NOMO-1 (cell line): ENCODE results near the gene CAB39.

ENCODE experiments used
- DNase-seq, 2 experiments: peaks; one replicate each; lab custom pipeline; 2025; ENCODE audit not compliant: unreplicated experiment in 2 of 2; lab: John Stamatoyannopoulos, UW

CAB39 gene

GRCh38 chr2:230779126-230779525 lies 66.5 kb downstream of the CAB39 start:
- DNase-seq = no peak

GRCh38 chr2:230779607-230780006 lies 67.0 kb downstream of the CAB39 start:
- no peak for DNase-seq

DNA sequence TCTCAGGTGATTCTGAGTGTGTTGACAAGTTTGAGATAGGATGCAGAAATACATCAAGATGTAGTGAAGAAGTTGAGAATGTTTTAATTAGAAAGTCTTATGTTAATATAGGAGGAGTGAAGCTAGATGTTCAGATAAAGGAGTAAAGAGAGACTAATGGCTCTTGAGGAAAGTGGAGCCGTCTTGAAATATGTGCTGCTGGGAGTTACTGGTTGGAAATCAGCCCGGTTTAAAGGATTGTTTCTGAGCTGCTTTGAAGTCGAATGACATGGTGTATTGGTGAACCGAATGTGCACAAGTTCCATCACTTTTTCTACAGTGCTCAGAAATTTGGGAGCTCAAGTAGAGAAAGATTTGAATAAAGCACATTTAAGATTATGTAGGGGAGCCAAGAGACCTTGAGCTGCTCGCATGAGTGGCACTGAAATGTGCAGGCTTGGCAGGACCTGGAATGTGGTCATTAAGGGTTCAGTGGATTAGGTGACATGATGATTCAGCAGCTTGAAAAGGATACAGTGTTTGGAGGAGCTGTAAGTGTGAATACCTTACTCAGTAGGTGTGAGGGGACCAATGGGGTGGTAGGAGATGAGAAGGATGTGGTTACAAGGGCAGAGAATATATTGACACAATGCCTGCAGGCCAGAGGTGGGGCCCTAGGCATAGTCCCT lies 68.6 kb downstream of the CAB39 start:
- DNase-seq = no peak

- no peak for DNase-seq
These were observed 70.5 kb downstream of the CAB39 start for GRCh38 chr2:230783101-230783500.

DNA sequence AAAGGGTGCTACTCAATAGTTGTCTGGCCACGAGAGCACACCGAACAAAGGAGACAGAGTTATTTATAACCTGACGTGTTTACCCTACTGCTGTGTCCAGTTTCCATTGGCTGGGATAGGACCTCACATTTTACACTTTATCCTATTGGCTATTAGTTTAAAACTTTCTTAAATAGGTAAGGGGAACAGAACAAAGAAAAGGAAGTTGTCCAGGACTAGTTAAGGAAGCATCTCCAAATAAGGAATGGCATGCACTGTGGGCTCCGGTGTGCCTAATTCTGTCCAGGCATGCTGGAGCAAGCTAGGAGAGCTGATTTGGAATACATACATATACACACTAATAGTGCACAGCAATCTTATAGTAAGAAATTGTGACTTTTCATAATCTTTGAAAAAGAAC lies 72.2 kb downstream of the CAB39 start:
- DNase-seq = no peak

GRCh38 chr2:230785346-230785745 lies 72.7 kb downstream of the CAB39 start:
- no peak for DNase-seq

DNA sequence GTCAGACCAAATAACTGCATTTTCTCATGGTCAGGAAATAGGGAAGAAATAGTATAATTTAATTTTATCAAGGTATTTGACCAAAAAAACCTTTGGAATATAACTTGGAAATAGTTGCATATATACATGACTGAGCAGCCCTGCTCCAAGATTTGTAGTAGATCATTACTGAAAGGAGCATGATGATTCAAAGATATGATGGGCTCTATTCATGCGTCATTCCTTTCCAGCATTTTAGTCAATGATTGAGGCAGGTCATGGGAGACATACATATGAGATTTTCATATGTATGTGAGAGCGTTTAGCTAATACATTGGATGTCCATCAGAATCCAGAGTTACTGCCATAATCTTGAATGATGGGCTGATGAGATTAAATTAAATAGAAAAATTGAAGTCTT lies 74.5 kb downstream of the CAB39 start:
- DNase-seq = no peak

DNA sequence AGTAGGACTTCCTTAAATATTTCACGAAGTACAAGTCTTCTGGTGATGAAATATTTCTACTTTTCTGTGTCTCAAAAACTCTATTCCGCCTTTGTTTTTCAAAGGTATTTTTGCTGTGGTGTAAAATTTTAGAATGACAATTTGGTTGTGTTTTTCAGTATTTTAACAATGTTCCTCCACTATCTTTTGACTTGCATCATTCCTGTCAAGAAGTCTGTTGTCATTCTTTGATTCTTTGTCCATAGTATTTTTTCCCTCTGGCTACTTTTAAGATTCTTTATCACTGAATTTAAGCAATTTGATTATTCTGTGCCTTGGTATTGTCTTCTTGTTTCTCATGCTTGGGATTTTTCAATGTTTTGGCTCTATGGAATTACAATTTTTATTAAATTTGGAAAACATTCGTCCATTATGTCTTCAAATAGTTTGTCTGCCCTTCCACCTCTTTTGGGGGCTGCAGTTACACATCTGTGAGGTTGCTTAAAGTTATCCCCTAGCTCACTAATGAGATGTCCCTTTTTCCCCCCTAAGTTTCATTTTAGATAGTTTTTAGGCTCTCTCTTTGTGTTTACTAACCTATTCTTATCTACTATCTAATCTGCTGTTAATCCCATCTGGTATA lies 76.0 kb downstream of the CAB39 start:
- DNase-seq = no peak

- DNase-seq = no peak
These were observed 78.3 kb downstream of the CAB39 start for GRCh38 chr2:230790981-230791380.

- peak; percentile 84 to 98 for DNase-seq
These were observed 81.1 kb downstream of the CAB39 start for GRCh38 chr2:230793572-230794359.

DNA sequence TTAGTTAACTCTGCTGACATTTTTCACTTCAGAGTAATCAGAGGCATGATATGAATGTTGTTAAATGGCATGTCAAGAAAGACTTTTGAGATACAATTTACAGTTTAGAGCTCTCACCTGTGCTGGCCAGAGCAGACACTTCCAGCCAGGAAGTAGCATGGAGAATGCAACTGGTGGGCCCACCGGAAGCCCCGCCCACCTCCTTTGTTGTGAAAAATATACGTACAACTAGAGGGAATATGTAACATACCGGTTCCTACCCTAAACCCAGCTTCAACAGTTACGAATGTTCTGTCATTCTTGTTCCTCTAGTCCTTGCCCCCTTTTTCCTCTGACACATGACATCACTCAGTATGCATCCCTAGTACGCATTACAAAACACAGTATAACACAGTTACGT lies 81.9 kb downstream of the CAB39 start:
- no peak for DNase-seq

- no peak for DNase-seq
These were observed 83.2 kb downstream of the CAB39 start for GRCh38 chr2:230795856-230796255.

DNA sequence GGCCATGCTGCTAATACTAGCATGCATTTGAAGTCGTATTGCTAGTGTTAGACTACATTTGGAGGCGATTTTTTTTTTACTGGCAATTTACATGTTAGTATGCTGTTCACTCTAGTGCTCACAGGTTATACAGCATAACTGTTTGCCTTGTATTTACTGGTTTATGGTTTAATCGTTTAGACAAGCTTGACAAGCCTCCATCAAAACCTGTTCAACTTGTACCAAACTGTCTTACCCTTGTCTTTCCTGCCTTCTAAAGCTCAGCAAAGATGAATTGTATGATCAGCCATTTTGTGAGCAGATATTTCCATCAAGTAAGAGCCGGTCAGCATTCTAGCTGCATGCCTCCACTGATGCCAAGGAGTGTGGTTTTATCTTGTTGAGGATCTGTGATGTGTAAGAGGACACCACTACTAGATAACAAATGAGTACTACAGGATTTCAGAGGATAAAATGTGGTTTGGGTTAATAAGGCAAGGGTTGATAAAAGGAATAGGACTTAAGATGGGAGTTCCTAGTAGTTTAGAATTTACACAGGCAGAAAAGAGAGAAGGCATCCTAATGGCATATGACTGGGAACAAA lies 83.7 kb downstream of the CAB39 start:
- DNase-seq = no peak

- DNase-seq = peak; percentile 67 to 83
These were observed 85.2 kb downstream of the CAB39 start for GRCh38 chr2:230797515-230798495.

DNA sequence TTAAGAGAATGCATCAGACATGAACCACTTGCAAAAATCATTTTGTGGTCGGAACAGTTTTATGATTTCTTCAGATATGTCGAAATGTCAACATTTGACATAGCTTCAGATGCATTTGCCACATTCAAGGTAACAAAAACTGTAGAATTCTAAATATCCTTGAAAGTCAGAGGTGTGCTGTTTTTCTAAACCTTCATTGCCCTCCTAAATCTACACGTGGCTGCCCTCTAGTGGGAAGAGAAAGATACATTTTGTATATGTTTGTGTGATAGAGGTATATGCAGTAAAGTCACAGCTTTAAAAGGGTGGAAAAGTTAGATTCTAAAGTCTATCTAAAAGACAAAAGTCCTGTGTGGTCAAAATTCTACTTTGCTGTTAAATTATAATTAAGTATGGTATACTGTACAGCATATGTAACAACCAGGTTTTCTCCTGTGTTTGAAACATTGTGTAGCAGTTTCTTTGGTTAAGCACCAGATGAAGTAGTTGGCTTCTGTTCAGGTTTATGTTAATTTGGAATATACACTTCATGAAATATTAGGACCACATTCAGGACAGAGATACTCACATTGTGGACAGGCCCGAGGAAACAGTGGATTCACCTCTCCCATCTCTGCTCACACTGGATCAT lies 86.2 kb downstream of the CAB39 start:
- DNase-seq = peak in 1 of 2 experiments; percentile 60

- DNase-seq = no peak
These were observed 92.8 kb downstream of the CAB39 start for GRCh38 chr2:230805353-230806017.

DNA sequence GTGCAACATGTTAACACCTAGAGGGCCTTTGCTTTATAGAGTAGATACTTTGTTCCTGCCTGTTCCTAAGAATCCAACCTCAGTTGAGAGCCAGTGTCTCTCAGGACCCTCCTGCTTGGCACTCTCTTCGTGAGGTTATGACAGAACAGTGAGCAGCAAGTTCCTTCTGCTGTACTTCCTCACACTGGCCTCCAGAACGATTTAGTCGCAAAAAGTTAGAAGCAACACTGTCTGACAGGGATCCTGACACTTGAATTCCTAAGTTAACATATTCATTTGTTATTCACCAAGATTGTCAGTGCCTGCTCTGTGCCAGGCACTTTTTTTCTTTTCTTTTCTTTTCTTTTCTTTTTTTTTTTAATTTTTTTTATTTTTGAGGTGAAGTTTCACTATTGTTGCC lies 95.1 kb downstream of the CAB39 start:
- DNase-seq = no peak

DNA sequence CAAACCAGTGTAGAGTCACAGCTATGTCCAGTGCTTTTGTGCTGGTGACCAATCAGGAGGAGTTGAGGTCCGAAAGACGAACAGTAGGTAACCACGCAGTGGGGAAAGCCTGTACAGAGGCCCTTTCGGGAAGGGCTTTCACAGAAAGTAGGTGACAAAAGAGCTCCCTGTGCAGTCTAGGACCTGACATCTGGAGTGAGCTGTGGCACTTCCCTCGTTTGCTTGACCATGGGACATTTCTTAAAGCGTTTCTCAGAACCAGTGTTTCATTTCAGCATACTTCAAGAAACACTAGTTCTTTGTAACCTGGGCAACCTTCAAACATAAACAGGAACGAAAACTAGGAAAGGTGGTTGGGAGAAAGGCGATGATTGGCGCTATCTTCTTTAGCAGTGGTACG lies 96.4 kb downstream of the CAB39 start:
- no peak for DNase-seq

- DNase-seq = no peak
These were observed 97.1 kb downstream of the CAB39 start for GRCh38 chr2:230809677-230810251.
